PC-3 (cell line): ENCODE results near the gene SMARCD3. TPM values are rescaled to one million over a fixed set of nuclear protein-coding genes. Genes with fewer than 3 reads are reported as not detected.

Experiments used
- ATAC-seq: fragments of 200-7000 bp; cut with Tn5 transposase; 2 replicates; pipeline ENCODE4 v1.9.1; 2020; ENCODE audit warnings: mild to moderate bottlenecking, moderate library complexity
- BruUV-seq: library from RNA; stranded (reverse); fragments of 400-500 nt; replicated peaks from 2 replicates; lab custom pipeline; 2021; lab: Mats Ljungman, UMichigan
- CTCF ChIA-PET: fragments of 300-600 bp; sonication (Branson Sonifier 250); formaldehyde crosslinking; loops from one replicate; lab custom pipeline; 2022; ENCODE audit warnings: antibody characterized with exemption; lab: Charles Lee
- POLR2A ChIA-PET: fragments of 300-600 bp; sonication (Branson Sonifier 250); formaldehyde crosslinking; loops from one replicate; lab custom pipeline; 2022; ENCODE audit warnings: antibody characterized with exemption; ENCODE audit not compliant: unreplicated experiment; lab: Charles Lee
- DNase-seq: peaks from one replicate; pipeline ENCODE4 v3.0.0-alpha.2; 2015
- H2AFZ ChIP-seq: fragments of 300-600 bp; sonication (generic); 2 replicates; pipeline ENCODE4 v1.6.0; 2016; ENCODE audit warnings: antibody characterized with exemption, low read length
- H3F3A ChIP-seq: fragments of 300-600 bp; sonication (generic); one replicate; pipeline ENCODE4 v1.6.0; 2017; ENCODE audit warnings: antibody characterized with exemption, low read length, control low read depth, mild to moderate bottlenecking; ENCODE audit not compliant: unreplicated experiment
- H3K27ac ChIP-seq: fragments of 300-600 bp; sonication (generic); 2 replicates; pipeline ENCODE4 v1.5.1; 2016; ENCODE audit warnings: mild to moderate bottlenecking, low read length
- H3K27me3 ChIP-seq: fragments of 300-600 bp; sonication (generic); 2 replicates; pipeline ENCODE4 v1.6.1; 2016; ENCODE audit warnings: low read length, mixed read lengths
- H3K36me3 ChIP-seq: fragments of 300-600 bp; sonication (generic); 2 replicates; pipeline ENCODE4 v1.6.1; 2016; ENCODE audit warnings: low read depth, mixed run types, low read length, mixed read lengths
- H3K4me1 ChIP-seq: fragments of 300-600 bp; sonication (generic); 2 replicates; pipeline ENCODE4 v1.5.1; 2016; ENCODE audit warnings: low read length; ENCODE audit not compliant: insufficient read depth
- H3K4me2 ChIP-seq: fragments of 300-600 bp; sonication (generic); 2 replicates; pipeline ENCODE4 v1.6.0; 2016; ENCODE audit warnings: low read length
- H3K4me3 ChIP-seq: fragments of 300-600 bp; sonication (generic); 2 replicates; pipeline ENCODE4 v1.5.1; 2016; ENCODE audit warnings: mild to moderate bottlenecking, low read length, mixed read lengths
- H3K79me2 ChIP-seq: fragments of 300-600 bp; sonication (generic); 2 replicates; pipeline ENCODE4 v1.6.1; 2017; ENCODE audit warnings: low read length, mixed read lengths
- H3K9ac ChIP-seq: fragments of 300-600 bp; sonication (generic); 2 replicates; pipeline ENCODE4 v1.6.0; 2016; ENCODE audit warnings: mild to moderate bottlenecking, low read length
- H3K9me2 ChIP-seq: fragments of 300-600 bp; sonication (generic); replicated peaks from 2 replicates; pipeline ENCODE4 v1.6.1; 2016; ENCODE audit warnings: mixed run types, low read length, mixed read lengths
- H3K9me3 ChIP-seq: fragments of 300-600 bp; sonication (generic); 2 replicates; pipeline ENCODE4 v1.6.1; 2016; ENCODE audit warnings: low read length, mixed read lengths
- H4K20me1 ChIP-seq: fragments of 300-600 bp; sonication (generic); 2 replicates; pipeline ENCODE4 v1.6.1; 2016; ENCODE audit warnings: low read length, mixed read lengths
- EZH2 ChIP-seq: fragments of 300-600 bp; sonication (generic); IDR thresholded peaks from one replicate; pipeline ENCODE4 v1.6.1; 2017; ENCODE audit warnings: antibody characterized with exemption, mild to moderate bottlenecking, low read length; ENCODE audit not compliant: unreplicated experiment
- EZH2phosphoT487 ChIP-seq: fragments of 300-600 bp; sonication (generic); IDR thresholded peaks from 2 replicates; pipeline ENCODE4 v1.6.1; 2018; ENCODE audit warnings: mild to moderate bottlenecking, antibody characterized with exemption, low read length, borderline replicate concordance
- intact Hi-C: fragments of 100-400 bp; cut with micrococcal nuclease; formaldehyde crosslinking; loops from 2 replicates; pipeline ENCODE4 v1.9.0; 2023
- total RNA-seq: library from RNA; depleted of rRNA; stranded (reverse); fragments of >200 nt; gene quantifications from 2 replicates; pipeline ENCODE4 v1.2.3, GENCODE V29; 2014
- TF ChIP-seq, protein P1 (sequence below): fragments of 300-600 bp; sonication (generic); conservative IDR thresholded peaks from 2 replicates; pipeline ENCODE4 v1.5.1; 2017; ENCODE audit warnings: antibody characterized with exemption, low read depth, mild to moderate bottlenecking, low read length

Gene SMARCD3
- total RNA-seq, 1 experiment from 2014 or later = 9.1 TPM

DNA sequence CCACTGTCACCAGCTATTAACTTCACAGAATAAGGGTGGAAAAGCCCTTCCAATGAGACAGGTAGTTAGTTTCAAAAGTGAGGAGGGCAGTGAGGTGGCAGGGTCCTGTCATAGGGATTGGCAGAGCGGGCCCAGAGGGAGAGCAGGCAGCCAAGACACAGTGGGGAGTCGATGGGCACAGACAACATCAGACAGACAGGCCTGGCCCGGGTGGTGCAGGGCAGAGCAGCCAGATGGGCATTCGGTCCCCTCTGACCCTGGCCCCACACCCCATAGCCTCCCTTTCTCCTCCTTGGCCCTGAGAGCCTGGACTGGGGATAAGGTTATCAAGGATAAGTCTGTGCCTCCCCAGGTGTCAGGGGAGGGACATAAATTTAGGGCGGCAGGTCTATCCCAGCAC lies 31.4 kb upstream of the SMARCD3 start:
- Histone ChIP-seq H2AFZ (no peak overlapping the region), H4K20me1 (no peaks in the 10 kb centered on the region), H3K27me3 (peaks cover 13% of the 10 kb centered on the region), H3K27ac (no peak overlapping the region), H3K4me1 (no peaks in the 10 kb centered on the region; the same call in 1 of the 2 replicates), H3K4me3 (no peak overlapping the region), H3K9me3 (no peaks in the 10 kb centered on the region), H3F3A (no peaks in the 10 kb centered on the region), H3K79me2 (no peaks in the 10 kb centered on the region), H3K4me2 (no peak overlapping the region), H3K36me3 (no peaks in the 10 kb centered on the region), H3K9ac (no peak overlapping the region), H3K9me2 (no peaks in the 10 kb centered on the region)
- CTCF ChIA-PET = no interaction called here
- intact Hi-C loops = no loop called here
- TF ChIP-seq, protein P1, sequence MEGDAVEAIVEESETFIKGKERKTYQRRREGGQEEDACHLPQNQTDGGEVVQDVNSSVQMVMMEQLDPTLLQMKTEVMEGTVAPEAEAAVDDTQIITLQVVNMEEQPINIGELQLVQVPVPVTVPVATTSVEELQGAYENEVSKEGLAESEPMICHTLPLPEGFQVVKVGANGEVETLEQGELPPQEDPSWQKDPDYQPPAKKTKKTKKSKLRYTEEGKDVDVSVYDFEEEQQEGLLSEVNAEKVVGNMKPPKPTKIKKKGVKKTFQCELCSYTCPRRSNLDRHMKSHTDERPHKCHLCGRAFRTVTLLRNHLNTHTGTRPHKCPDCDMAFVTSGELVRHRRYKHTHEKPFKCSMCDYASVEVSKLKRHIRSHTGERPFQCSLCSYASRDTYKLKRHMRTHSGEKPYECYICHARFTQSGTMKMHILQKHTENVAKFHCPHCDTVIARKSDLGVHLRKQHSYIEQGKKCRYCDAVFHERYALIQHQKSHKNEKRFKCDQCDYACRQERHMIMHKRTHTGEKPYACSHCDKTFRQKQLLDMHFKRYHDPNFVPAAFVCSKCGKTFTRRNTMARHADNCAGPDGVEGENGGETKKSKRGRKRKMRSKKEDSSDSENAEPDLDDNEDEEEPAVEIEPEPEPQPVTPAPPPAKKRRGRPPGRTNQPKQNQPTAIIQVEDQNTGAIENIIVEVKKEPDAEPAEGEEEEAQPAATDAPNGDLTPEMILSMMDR = no peak
- TF ChIP-seq EZH2 = no peak
- TF ChIP-seq EZH2phosphoT487 = no peak
- no TSS peak for BruUV-seq
- ATAC-seq (no peak), DNase-seq (no peak)
- POLR2A ChIA-PET = no interaction called here

DNA sequence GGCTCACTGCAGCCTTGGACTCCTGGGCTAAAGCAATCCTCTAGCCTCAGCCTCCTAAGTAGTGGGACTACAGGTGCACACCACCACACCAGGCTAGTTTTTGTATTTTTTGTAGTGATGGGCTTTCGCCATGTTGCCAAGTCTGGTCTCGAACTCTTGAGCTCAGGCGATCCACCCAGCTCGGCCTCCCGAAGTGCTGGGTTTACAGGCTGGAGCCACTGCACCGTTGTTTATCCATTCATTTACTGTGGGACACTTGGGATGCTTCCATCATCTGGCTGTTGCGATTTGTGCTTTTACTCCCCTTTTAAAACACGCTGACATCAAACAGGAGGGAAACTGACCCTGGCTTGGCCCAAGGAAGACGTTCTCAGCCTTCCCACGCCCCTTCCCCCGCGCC lies 30.5 kb upstream of the SMARCD3 start:
- CTCF ChIA-PET = no interaction called here
- no peaks in the 10 kb centered on the region; the same call in 1 of the 2 replicates for H3K4me1 ChIP-seq
- BruUV-seq = no TSS peak

DNA sequence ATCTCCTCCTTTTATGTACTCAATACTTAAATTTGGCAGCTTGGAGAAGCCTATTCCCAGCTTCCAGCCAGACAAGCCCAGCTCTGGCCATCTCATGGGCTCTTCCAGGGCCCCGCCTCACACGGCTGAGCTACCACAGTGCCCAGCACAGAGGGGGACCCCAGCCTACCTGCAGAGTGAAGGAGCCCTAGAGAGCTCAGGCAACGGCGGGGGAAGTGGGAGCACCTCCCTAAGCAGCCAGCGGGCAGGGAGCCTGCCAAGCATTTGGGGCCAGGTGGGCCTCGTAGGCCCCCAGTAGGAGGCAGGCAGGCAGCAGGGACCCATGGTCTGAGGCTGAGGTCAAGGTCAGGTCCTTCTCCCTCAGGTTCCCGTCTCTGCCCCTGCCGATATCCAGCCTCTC lies 29.1 kb upstream of the SMARCD3 start:
- no peaks in the 10 kb centered on the region for H3K79me2 ChIP-seq
- intact Hi-C loops = no loop called here
- no peaks in the 10 kb centered on the region; the same call in 1 of the 2 replicates for H3K4me1 ChIP-seq
- no peaks in the 10 kb centered on the region for H3K36me3 ChIP-seq
- H2AFZ ChIP-seq = peak overlapping the region; percentile 93; the same call in 1 of the 2 replicates
- H3K4me2 ChIP-seq = peak overlapping the region; percentile 86; the same call in 1 of the 2 replicates
- DNase-seq (no peak), ATAC-seq (no peak)
- POLR2A ChIA-PET = no interaction called here
- TF ChIP-seq, protein P1 = no peak
- TF ChIP-seq EZH2phosphoT487 = no peak
- TF ChIP-seq EZH2 = no peak
- no peaks in the 10 kb centered on the region for H4K20me1 ChIP-seq
- no TSS peak for BruUV-seq
- no peak overlapping the region for H3K27ac ChIP-seq
- CTCF ChIA-PET = no interaction called here
- H3K9me2 ChIP-seq = no peaks in the 10 kb centered on the region
- H3F3A ChIP-seq = no peaks in the 10 kb centered on the region
- no peaks in the 10 kb centered on the region for H3K27me3 ChIP-seq
- no peak overlapping the region for H3K4me3 ChIP-seq
- no peak overlapping the region for H3K9ac ChIP-seq
- H3K9me3 ChIP-seq = no peaks in the 10 kb centered on the region

More for the DNA sequence above, 30.5 kb upstream of the SMARCD3 start:
- Histone ChIP-seq H3F3A (no peaks in the 10 kb centered on the region), H3K27me3 (peaks cover 9% of the 10 kb centered on the region), H3K36me3 (no peaks in the 10 kb centered on the region), H3K9me2 (no peaks in the 10 kb centered on the region), H3K4me3 (no peak overlapping the region), H3K9ac (no peak overlapping the region), H3K79me2 (no peaks in the 10 kb centered on the region), H3K9me3 (no peaks in the 10 kb centered on the region), H4K20me1 (no peaks in the 10 kb centered on the region), H3K27ac (no peak overlapping the region), H2AFZ (no peak overlapping the region), H3K4me2 (no peak overlapping the region)
- DNase-seq (no peak), ATAC-seq (no peak)
- POLR2A ChIA-PET = no interaction called here
- TF ChIP-seq, protein P1 = no peak
- TF ChIP-seq EZH2phosphoT487 = no peak
- no peak for TF ChIP-seq EZH2
- intact Hi-C loops = no loop called here
